Stimulated activated CD8-positive, alpha-beta memory T cell treated with anti-CD3 and anti-CD28 coated beads, Interleukin-4, amount 100 ng/mL, for 48 hours (primary cell): ENCODE results near the gene VCL.
"Not testable (repeated sequence)": the region's sequence is repeated elsewhere in the genome, so short reads cannot be mapped to it uniquely, and the experiment has no call there.

Source experiments
- DNase-seq: peaks from one replicate; pipeline ENCODE4 v3.0.0-alpha.2; 2020

VCL gene

GRCh38 chr10:74011017-74011416, 13.1 kb downstream of the VCL start:
- no peak for DNase-seq

GRCh38 chr10:74011770-74012169, 13.9 kb downstream of the VCL start:
- no peak for DNase-seq

- DNase-seq, result no peak
Measured at GRCh38 chr10:74012480-74012879, 14.6 kb downstream of the VCL start.

GRCh38 chr10:74013004-74013403, 15.1 kb downstream of the VCL start:
- no peak for DNase-seq

GRCh38 chr10:74014574-74014973, 16.7 kb downstream of the VCL start:
- not testable (repeated sequence) for DNase-seq

GRCh38 chr10:74018241-74018640, 20.3 kb downstream of the VCL start:
- no peak for DNase-seq

GRCh38 chr10:74021248-74022055, 23.5 kb downstream of the VCL start:
- no peak for DNase-seq

GRCh38 chr10:74022926-74023629, 25.2 kb downstream of the VCL start:
- DNase-seq, result no peak

GRCh38 chr10:74024600-74024999, 26.7 kb downstream of the VCL start:
- DNase-seq, result no peak

GRCh38 chr10:74025380-74025978, 27.6 kb downstream of the VCL start:
- DNase-seq, result no peak

- DNase-seq, result no peak
Measured at GRCh38 chr10:74026428-74027015, 28.6 kb downstream of the VCL start.

- DNase-seq, result no peak
Measured at GRCh38 chr10:74027702-74028101, 29.8 kb downstream of the VCL start.

GRCh38 chr10:74029943-74030342, 32.0 kb downstream of the VCL start:
- DNase-seq, result no peak

- not testable (repeated sequence) for DNase-seq
Measured at GRCh38 chr10:74032208-74032607, 34.3 kb downstream of the VCL start.

GRCh38 chr10:74032900-74033655, 35.2 kb downstream of the VCL start:
- DNase-seq, result no peak

GRCh38 chr10:74033702-74034101, 35.8 kb downstream of the VCL start:
- no peak for DNase-seq

- DNase-seq, result no peak
Measured at GRCh38 chr10:74034301-74034700, 36.4 kb downstream of the VCL start.

- DNase-seq, result no peak
Measured at GRCh38 chr10:74035303-74035702, 37.4 kb downstream of the VCL start.

- DNase-seq, result no peak
Measured at GRCh38 chr10:74036474-74036873, 38.6 kb downstream of the VCL start.

GRCh38 chr10:74039561-74040145, 41.7 kb downstream of the VCL start:
- DNase-seq, result no peak

- no peak for DNase-seq
Measured at GRCh38 chr10:74040200-74041126, 42.5 kb downstream of the VCL start.
